WTC11 (cell line): Measurements from ENCODE around the gene AMIGO3. TPM values are rescaled to one million over a fixed set of nuclear protein-coding genes. Genes with fewer than 3 reads are reported as not detected.
A peak's percentile ranks its signal among the peaks of the same experiment; 100 is the strongest.

Experiments used
- ATAC-seq: fragments of 200-7000 bp; cut with Tn5 transposase; 2 replicates; pipeline ENCODE4 v1.10.0; 2021; ENCODE audit warnings: mild to moderate bottlenecking, moderate library complexity
- CTCF ChIA-PET: fragments of 300-600 bp; sonication (Branson Sonifier 250); formaldehyde crosslinking; loops from one replicate; lab custom pipeline; 2021; ENCODE audit warnings: antibody characterized with exemption; lab: Charles Lee
- POLR2A ChIA-PET: fragments of 350-600 bp; sonication (Branson Sonifier 250); formaldehyde crosslinking; loops from one replicate; lab custom pipeline; 2021; ENCODE audit warnings: antibody characterized with exemption; lab: Charles Lee
- DNase-seq: peaks from one replicate; pipeline ENCODE4 v3.0.0; 2021; ENCODE audit warnings: low spot score
- H3K27ac Mint-ChIP-seq: 2 replicates; pipeline ENCODE4 v1.8.0; 2021; ENCODE audit warnings: mixed read lengths
- H3K27me3 Mint-ChIP-seq: 2 replicates; pipeline ENCODE4 v1.8.0; 2021; ENCODE audit warnings: low read depth, mild to moderate bottlenecking, moderate library complexity, mixed read lengths
- H3K36me3 Mint-ChIP-seq: 2 replicates; pipeline ENCODE4 v1.8.0; 2021; ENCODE audit warnings: mixed read lengths
- H3K4me1 Mint-ChIP-seq: 2 replicates; pipeline ENCODE4 v1.8.0; 2022; ENCODE audit warnings: mixed read lengths
- H3K4me3 Mint-ChIP-seq: 2 replicates; pipeline ENCODE4 v1.8.0; 2021; ENCODE audit warnings: mild to moderate bottlenecking, moderate library complexity, mixed read lengths
- H3K9me3 Mint-ChIP-seq: 2 replicates; pipeline ENCODE4 v1.8.0; 2021; ENCODE audit warnings: mixed read lengths
- ARID4B ChIP-seq: sonication (generic); formaldehyde crosslinking; IDR thresholded peaks from 2 replicates; pipeline ENCODE4 v1.8.0; 2023; ENCODE audit warnings: missing genetic modification reagents, mild to moderate bottlenecking, borderline replicate concordance
- CREM ChIP-seq: sonication (generic); formaldehyde crosslinking; IDR thresholded peaks from 2 replicates; pipeline ENCODE4 v1.8.1; 2022; ENCODE audit warnings: mild to moderate bottlenecking, missing genetic modification reagents, moderate library complexity
- E2F1 ChIP-seq: sonication (generic); formaldehyde crosslinking; IDR thresholded peaks from 2 replicates; pipeline ENCODE4 v1.8.0; 2022; ENCODE audit warnings: mild to moderate bottlenecking, missing genetic modification reagents
- EMX1 ChIP-seq: fragments of 250-450 bp; sonication (Bioruptor Pico); IDR thresholded peaks from 2 replicates; pipeline ENCODE4 v1.8.0; 2021; ENCODE audit warnings: mild to moderate bottlenecking
- ESRRA ChIP-seq: sonication (generic); formaldehyde crosslinking; IDR thresholded peaks from 2 replicates; pipeline ENCODE4 v1.8.1; 2022; ENCODE audit warnings: mild to moderate bottlenecking, missing genetic modification reagents, borderline replicate concordance
- FOXJ3 ChIP-seq: sonication (generic); formaldehyde crosslinking; IDR thresholded peaks from 2 replicates; pipeline ENCODE4 v1.9.0; 2021; ENCODE audit warnings: missing genetic modification reagents, mild to moderate bottlenecking, borderline replicate concordance
- FOXP1 ChIP-seq: sonication (generic); formaldehyde crosslinking; IDR thresholded peaks from 2 replicates; pipeline ENCODE4 v1.8.0; 2022; ENCODE audit warnings: missing genetic modification reagents, mild to moderate bottlenecking, moderate library complexity, borderline replicate concordance
- GABPB1 ChIP-seq: sonication (generic); formaldehyde crosslinking; IDR thresholded peaks from 2 replicates; pipeline ENCODE4 v1.8.1; 2023; ENCODE audit warnings: mild to moderate bottlenecking, missing genetic modification reagents
- HMGXB4 ChIP-seq: sonication (generic); formaldehyde crosslinking; IDR thresholded peaks from 2 replicates; pipeline ENCODE4 v1.8.1; 2023; ENCODE audit warnings: mild to moderate bottlenecking, moderate library complexity, missing genetic modification reagents
- IRF2 ChIP-seq: sonication (generic); formaldehyde crosslinking; IDR thresholded peaks from 2 replicates; pipeline ENCODE4 v1.8.0; 2022; ENCODE audit warnings: low read depth, missing genetic modification reagents, borderline replicate concordance
- MXD4 ChIP-seq: fragments of 250-450 bp; sonication (Bioruptor Pico); IDR thresholded peaks from 2 replicates; pipeline ENCODE4 v1.8.0; 2021; ENCODE audit warnings: mild to moderate bottlenecking, moderate library complexity, borderline replicate concordance
- NR3C1 ChIP-seq: sonication (generic); formaldehyde crosslinking; conservative IDR thresholded peaks from 2 replicates; pipeline ENCODE4 v1.8.1; 2023; ENCODE audit warnings: low read depth, mild to moderate bottlenecking, missing genetic modification reagents
- PRDM15 ChIP-seq: sonication (generic); formaldehyde crosslinking; IDR thresholded peaks from 2 replicates; pipeline ENCODE4 v1.8.0; 2022; ENCODE audit warnings: missing genetic modification reagents
- USF1 ChIP-seq: sonication (generic); formaldehyde crosslinking; IDR thresholded peaks from 2 replicates; pipeline ENCODE4 v1.8.0; 2022; ENCODE audit warnings: mild to moderate bottlenecking, missing genetic modification reagents
- USF2 ChIP-seq: sonication (generic); formaldehyde crosslinking; IDR thresholded peaks from 2 replicates; pipeline ENCODE4 v1.8.1; 2023; ENCODE audit warnings: mild to moderate bottlenecking, missing genetic modification reagents, moderate library complexity
- ZBTB21 ChIP-seq: sonication (generic); formaldehyde crosslinking; IDR thresholded peaks from 2 replicates; pipeline ENCODE4 v1.8.1; 2023; ENCODE audit warnings: mild to moderate bottlenecking, missing genetic modification reagents, borderline replicate concordance
- ZNF121 ChIP-seq: sonication (generic); formaldehyde crosslinking; IDR thresholded peaks from 2 replicates; pipeline ENCODE4 v1.8.0; 2023; ENCODE audit warnings: missing genetic modification reagents
- ZNF416 ChIP-seq: fragments of 250-450 bp; sonication (Bioruptor Pico); IDR thresholded peaks from 2 replicates; pipeline ENCODE4 v1.9.0; 2021; ENCODE audit warnings: mild to moderate bottlenecking, inconsistent platforms
- total RNA-seq: library from RNA; stranded (reverse); gene quantifications from 3 replicates; pipeline ENCODE4 v1.2.3, GENCODE V29; 2021

AMIGO3 gene
- total RNA-seq, 1 experiment from 2014 or later = 3.9 TPM

GRCh38 chr3:49722896-49723295, 3.4 kb upstream of the AMIGO3 start:
- no peaks in the 10 kb centered on the region for H3K9me3 Mint-ChIP-seq
- H3K27ac Mint-ChIP-seq = peak overlapping the region; percentile 82; the same call in 1 of the 2 replicates
- H3K27me3 Mint-ChIP-seq = no peaks in the 10 kb centered on the region
- CTCF ChIA-PET = interaction anchor here (1.0 to 1.3 kb wide), 2 partner anchors 25 to 184 kb away, joined by 3 read pairs; no protein-coding TSS in a partner anchor
- H3K36me3 Mint-ChIP-seq = peaks cover 19% of the 10 kb centered on the region
- H3K4me3 Mint-ChIP-seq = peak overlapping the region; percentile 91
- TF ChIP-seq ZNF121 = no peak
- no peak for TF ChIP-seq NR3C1 (CRISPR knock-in tag)
- no peak for TF ChIP-seq ESRRA (CRISPR knock-in tag)
- no peak for TF ChIP-seq ZBTB21 (CRISPR knock-in tag)
- no peak for TF ChIP-seq E2F1
- TF ChIP-seq ZNF416 (CRISPR knock-in tag) = no peak
- TF ChIP-seq USF1 (CRISPR knock-in tag) = no peak
- TF ChIP-seq USF2 = no peak
- TF ChIP-seq HMGXB4 = no peak
- TF ChIP-seq IRF2 (CRISPR knock-in tag) = no peak
- TF ChIP-seq GABPB1 (CRISPR knock-in tag) = no peak
- no peak for TF ChIP-seq FOXP1 (CRISPR knock-in tag)
- TF ChIP-seq CREM = no peak
- TF ChIP-seq FOXJ3 (CRISPR knock-in tag) = no peak
- no peak for TF ChIP-seq MXD4 (CRISPR knock-in tag)
- TF ChIP-seq, all 79 proteins: peak for 0
- POLR2A ChIA-PET = no interaction called here
- DNase-seq (no peak), ATAC-seq (no peak)
- peaks cover 16% of the 10 kb centered on the region for H3K4me1 Mint-ChIP-seq

- no peak for DNase-seq
- H3K4me3 Mint-ChIP-seq = peak overlapping the region; percentile 91
- no peaks in the 10 kb centered on the region for H3K9me3 Mint-ChIP-seq
- CTCF ChIA-PET = interaction anchor here (0.9 kb wide), 1 partner anchor 21 kb away, joined by 3 read pairs; no protein-coding TSS in a partner anchor
- H3K27ac Mint-ChIP-seq = no peak overlapping the region
- peaks cover 16% of the 10 kb centered on the region for H3K4me1 Mint-ChIP-seq
- H3K27me3 Mint-ChIP-seq = no peaks in the 10 kb centered on the region
- no peak for TF ChIP-seq ARID4B (CRISPR knock-in tag)
- TF ChIP-seq PRDM15 = peak; percentile 39; the same call in 1 of the 2 replicates
- TF ChIP-seq EMX1 = no peak
- H3K36me3 Mint-ChIP-seq = peaks cover 12% of the 10 kb centered on the region
- no peak for ATAC-seq
- POLR2A ChIA-PET = no interaction called here
Measured at GRCh38 chr3:49721896-49722781, 2.7 kb upstream of the AMIGO3 start.
